NCI-H1694 (cell line): ENCODE measurements around the gene PRKG1.
"Not testable (repeated sequence)": the region's sequence is repeated elsewhere in the genome, so short reads cannot be mapped to it uniquely, and the experiment has no call there.

Source experiments
- DNase-seq: peaks from one replicate; lab custom pipeline; 2025; lab: John Stamatoyannopoulos, UW

Gene PRKG1

DNA sequence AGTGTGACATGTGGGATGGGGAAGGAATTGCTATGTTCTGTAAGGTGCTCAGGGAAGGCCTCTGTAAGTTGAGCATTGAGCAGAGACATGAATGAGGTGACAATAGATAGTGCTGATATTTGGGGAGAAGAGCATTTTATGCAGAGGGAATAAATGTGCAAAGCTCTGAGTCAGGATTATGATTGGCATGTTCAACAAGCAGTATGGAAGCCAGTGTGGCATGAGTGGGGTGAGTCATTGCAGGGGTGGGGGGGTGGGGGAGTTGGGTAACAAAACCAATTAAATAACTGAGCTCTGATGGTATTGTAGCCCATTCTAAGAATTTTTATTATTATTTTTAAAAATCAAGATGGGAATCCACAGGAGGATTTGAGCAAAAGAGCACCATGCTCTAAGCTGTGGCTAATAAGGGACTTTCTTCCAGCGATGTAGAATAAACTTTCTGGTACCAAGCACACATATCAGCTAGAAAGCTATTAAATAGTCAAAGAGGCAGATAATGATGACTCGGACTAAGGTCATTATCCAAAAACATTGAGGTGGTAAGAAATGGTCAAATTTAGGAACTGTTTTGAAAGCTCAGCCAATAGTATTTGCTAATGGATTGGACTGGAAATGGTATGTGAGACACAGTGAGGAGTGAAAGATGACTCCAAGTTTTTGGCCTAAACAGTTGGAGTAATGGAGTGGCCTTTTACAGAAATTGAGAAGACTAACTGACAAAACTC lies 96.4 kb downstream of the PRKG1 start:
- DNase-seq: no peak

DNA sequence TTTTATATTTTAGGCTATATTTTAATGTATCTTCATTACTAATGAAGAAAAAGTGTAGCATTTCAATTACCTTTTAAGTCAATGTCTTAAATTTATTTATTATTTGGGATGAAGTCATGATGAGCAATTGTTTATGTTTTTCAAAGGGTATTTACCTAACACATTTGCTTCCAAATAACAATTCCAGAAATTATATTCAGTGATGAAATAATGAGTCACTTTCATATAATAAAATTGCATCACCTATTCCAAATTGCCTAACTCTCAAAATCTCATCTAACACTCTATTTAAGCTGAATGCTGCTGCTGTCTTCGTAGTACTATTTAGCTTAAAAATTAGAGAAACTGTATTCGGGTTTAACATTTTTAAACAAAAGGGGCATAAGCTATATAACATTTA lies 97.7 kb downstream of the PRKG1 start:
- no peak for DNase-seq

DNA sequence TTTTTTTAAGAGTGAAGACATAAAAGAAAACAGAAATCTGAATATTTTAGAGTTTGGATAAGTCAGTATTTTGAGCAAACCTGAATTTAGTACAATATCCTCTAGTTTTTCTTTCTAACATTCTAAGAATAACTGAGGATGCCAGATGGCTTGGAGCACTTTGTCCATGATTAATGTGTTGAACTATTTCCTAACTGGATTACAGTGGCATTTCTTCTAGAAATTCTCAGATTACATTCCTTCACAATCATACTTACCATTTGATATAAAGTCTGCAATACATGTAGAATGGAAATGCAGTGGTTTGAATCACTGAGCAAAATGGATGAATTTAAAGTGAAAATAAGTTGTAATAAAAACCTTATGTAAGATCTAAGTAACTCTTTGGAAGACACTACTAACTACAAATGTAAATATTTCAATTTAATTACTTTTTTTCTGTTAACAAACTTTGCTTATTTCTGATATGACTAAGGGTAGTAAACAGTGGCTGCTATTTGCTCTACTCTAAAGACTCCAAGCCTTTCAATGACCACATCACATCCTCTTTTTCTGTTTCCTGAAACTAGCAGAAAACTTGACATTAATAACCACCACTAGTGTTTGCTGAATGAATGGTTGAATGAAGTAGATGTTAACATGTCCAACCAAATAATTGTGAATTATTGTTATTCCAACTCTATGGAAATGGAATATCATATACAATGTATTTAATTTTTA lies 102.8 kb downstream of the PRKG1 start:
- DNase-seq: no peak

DNA sequence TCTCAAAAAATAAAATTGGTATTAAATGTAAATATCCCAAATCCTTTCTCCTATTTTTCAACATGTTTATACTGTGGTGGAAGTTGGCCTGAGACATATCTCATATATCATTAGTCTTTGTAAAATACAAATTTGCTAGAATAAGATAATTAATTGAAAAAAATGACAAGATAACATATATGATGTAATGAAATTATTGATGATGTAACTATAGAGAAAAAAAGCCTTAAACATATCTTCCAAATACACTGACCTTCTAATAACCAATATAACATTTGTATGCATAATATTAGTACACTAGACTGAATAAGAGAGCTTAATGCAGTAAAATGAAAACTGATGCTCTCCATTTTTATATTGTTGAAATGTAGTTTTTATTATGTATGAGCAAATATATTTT lies 104.3 kb downstream of the PRKG1 start:
- no peak for DNase-seq

DNA sequence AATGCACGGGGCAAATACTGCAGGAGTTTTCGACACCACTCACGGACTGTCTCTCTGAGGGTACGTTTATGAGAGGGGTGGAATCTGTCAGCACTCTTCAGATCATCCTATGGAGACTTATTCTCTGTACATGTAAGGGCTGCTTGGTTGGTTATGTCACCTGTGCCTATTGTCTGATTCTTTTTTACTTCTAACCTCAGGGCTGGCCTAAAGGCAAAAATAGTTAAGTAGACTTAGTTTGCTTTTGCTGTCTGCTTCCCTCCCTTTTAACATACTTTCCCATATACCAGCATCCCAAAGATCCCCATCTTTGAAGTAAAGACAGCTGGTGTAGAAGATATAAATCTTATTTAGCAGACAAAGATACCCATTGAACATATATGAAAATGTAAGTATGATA lies 105.9 kb downstream of the PRKG1 start:
- DNase-seq: no peak

DNA sequence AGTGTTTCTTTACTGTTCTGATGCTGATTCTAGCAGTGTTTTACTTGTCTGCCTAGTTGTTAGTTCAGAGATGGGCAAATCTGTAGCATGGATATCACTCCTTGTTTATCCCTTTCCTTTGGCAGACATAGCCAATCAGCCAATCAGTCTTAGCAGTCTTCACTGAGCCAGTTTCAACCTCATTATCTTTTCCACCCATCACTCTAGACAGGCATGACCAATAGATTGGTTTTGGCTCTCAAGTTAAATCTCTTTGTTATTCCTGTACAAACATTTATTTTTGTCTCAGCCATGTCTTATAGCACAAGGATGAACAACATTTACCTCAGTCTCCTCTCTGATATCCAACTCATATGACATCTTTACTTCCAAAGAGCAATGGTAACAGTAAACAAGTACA lies 109.5 kb downstream of the PRKG1 start:
- no peak for DNase-seq

DNA sequence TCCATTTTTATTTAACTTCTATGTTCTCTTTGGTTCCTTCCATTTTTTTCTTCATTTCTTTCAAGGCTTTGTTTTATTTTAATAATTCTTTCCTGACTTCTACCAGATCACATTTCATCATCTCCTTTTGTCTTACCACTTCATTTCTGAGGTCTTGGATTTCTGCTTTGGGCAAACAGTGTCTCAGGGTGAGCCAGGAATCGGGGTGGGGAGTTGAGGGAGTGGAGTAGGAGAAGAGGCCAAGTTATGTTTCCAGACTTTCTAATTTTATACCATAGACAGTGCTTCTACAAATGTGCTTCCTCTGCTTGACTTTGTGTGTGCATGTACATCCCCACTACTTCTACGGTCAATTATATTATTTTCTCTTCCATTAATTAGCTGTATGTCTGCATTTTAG lies 112.1 kb downstream of the PRKG1 start:
- DNase-seq: no peak

DNA sequence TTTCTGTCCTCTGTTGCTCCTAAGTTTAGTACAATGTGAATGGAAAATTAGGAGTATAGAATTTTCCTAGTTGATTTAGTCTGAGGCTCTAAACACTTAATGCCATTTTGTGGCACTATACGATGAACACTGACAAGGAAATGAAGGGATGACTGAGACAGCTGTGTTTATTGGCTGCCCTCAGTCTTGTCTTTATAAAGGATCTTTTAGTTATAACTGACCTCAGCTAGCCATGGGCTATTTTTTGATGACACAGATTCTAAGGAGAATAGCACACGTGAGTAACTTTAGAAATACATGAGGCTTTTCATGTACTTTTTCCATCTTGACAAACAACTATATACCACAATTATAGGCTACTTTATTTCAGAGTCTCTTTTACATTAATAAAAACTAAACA lies 113.7 kb downstream of the PRKG1 start:
- DNase-seq: no peak

DNA sequence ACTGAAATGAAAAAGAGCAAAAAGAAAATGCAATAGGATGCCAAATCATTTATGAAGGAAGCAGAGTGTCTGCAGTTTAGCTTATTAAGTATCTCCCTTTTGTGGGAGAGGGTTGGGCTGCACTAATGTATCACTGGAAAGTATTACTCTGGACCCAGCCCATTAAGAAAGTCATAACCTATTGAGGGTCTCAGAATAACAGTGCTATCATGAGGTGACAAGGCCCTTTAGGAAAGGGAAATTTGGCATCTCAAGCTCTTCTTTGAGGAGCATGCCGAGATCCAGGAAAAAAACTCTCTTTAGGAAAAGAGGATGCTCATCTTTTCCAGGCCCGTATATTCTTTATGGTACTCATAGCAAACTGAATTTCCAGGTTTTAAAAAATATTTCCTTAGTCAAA lies 114.6 kb downstream of the PRKG1 start:
- no peak for DNase-seq

DNA sequence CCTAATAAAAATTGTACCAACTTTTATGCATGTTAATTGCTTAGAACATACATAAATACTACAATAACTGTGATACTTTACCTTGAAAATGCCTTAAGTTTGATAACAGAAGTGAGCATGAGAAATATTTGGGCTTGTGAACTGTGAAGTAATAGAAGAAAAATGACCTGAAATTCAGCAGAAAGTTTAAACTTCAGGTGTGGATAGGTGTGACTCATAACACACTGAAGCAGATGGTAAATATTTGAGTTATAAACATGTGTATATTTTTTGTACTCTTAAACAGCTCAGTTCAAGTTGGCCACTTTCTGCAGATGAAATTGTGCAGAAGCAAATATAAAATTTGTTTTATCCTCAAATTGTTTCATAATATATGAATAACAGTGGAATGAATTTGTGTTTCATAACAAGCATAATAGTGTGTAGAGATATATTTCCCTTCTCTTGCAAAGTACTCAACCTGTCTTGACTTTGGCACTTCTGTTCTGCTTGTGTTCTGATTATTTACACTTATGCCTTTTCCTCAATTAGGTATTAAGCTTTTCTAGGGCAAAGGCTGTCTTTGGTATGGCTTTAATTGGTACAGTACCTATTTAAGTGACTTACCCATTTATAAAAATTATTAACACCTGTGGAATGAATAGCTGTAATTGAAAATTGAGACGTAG lies 122.4 kb downstream of the PRKG1 start:
- no peak for DNase-seq

DNA sequence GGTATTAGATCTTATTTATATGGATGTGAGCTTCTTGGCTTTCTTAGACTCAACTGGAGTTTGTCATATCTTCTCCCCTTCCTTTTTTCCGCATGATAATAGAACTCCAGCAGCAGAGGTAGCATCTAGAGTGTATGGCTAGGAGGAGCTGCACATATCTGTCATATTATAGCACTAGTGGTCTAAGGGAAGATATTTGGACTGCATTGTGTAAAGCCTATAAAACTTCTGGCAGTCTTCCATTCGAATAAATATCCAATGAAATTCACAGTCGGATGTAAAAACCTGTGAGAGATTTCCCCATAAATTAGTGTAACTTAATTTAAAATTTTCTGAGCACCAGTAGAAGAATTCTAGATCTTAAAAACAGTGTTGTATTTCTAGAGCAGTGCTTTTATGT lies 123.9 kb downstream of the PRKG1 start:
- DNase-seq: no peak

DNA sequence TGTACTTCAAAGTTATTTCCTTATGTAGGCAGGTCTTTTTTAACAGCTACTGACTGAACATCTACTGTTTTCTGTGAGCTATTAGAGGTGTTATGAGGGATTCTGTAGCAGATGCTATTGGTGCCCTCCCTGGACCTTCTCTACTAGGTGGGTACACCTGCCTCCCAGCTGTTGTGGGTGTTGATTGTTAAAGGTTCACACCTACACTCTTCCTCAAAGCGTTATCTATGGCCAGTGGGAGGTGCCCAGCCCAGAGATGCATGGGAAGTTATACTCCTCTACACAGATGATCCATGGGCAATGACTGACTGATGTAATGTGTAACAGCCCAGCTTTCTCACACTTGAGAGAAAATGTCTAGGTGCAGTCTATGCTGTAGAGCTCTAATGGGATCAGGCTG lies 127.7 kb downstream of the PRKG1 start:
- no peak for DNase-seq

DNA sequence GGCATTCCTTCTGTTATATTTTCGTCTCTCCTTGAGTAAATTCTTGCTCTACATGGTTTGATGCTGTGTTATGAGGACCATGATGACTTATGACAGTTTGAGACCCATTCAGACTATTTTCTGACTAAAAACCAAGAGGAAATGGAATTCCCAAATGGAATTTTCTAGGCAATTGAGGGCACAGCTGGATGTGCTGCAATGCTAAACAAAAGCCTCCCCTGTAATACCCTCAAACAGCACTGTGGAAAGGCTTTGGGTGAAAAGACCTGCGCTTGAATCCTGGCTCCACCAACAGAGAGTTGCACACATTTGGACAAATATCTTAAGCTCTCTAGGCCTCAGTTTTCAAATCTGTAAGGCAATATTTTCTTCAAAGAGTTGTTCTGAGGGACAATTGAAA lies 129.1 kb downstream of the PRKG1 start:
- no peak for DNase-seq

DNA sequence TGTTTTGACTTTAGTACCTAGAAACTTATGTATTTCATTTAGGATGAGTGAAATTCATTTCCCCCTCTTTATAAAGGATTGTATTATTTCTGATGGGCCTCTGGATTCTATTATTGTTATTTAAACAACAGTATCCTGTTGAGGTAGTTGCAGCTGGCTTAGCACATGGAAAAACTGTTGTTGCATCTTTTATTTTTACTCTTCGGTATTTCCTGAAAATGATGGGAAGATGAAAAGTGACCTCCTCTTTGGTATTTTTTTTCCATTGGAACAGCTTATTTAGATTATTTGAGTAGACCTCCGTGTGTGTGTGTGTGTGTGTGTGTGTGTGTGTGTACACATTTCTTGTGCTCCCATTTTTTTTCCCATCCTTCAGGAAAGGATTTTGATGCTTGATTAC lies 129.8 kb downstream of the PRKG1 start:
- DNase-seq: no peak

DNA sequence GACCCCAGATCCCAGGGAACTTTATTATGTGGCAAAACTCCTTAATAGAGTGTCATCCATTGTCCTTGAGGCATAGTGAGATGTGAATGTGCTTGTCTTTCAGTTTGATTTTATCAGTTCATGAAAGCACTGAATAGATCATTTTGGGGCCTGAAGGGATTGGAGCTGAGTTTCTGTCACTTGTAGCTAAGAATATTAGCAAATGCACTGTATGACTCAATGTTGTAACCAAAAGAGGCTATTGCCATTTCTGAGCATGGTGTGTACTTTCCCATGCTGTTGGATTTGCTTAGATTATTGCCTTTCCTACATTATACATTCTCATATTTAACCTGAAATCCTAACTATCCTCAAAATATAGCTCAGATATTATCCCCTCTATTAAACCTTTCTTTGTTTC lies 130.4 kb downstream of the PRKG1 start:
- no peak for DNase-seq

DNA sequence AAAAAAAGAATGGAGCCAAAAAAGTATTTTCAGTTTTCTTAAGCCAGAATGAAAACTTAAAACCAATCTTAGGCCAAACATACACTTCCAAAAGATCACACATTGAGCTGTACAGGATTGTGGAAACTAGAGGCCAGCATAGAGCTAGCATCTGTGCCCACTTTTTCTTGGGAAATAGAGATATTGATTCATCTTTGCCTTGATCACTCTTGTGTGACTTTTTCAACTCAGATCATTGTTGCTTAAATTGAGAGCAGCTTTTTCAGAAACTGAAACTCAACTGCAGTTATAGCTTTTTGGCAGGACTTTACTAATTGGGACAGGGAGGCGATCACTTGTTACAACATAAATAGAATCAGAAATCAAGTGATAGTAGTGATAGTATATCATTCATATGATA lies 132.2 kb downstream of the PRKG1 start:
- no peak for DNase-seq

DNA sequence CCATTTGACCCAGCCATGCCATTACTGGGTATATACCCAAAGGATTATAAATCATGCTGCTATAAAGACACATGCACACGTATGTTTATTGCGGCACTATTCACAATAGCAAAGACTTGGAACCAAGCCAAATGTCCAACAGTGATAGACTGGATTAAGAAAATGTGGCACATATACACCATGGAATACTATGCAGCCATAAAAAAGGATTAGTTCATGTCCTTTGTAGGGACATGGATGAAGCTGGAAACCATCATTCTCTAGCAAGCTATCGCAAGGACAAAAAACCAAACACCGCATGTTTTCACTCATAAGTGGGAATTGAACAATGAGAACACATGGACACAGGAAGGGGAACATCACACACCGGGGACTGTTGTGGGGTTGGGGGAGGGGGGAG lies 138.7 kb downstream of the PRKG1 start:
- not testable (repeated sequence) for DNase-seq

DNA sequence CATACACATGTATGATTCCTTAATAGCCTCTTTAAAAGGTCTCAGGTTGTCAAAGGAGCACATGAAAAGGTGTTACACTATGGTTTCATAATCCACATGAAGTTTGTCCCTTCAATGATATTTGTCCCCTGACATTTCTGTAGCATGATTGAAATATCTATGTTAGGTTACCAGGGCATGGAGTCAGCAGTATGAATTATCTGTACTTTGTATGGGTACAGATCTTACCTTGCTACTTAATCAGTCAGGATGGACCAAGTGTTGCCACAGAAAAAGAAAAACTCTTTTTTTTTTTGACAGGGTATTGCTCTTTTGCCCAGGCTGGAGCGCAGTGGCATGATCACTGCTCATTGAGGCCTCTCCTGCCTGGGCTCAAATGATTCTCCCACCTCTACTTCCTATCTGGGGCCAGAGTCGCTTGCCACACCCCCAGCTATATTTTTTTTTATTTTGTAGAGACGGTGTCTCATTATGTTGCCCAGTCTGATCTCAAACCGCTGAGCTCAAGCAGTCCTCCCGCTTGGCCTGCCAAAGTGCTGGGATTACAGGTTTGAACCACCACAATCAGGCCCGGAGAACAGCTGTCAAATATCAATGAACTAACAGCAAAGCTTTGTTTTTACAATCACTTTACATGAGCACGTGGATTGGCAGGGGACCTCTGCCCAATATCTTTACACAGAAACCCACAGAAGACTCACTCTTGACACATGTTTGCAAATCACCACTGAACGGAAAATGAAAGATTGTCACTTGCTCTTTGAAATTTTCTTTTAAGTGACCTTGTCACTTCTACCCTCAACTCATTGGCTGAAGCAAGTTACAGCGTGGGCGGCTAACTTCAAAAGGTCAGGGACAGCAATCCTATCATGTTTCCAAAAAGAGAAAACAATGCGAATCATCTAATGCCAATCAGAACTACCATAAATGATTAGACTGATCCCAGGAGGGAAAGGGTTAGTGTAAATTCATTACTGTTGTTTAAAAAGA lies 140.2 kb downstream of the PRKG1 start:
- DNase-seq: no peak

DNA sequence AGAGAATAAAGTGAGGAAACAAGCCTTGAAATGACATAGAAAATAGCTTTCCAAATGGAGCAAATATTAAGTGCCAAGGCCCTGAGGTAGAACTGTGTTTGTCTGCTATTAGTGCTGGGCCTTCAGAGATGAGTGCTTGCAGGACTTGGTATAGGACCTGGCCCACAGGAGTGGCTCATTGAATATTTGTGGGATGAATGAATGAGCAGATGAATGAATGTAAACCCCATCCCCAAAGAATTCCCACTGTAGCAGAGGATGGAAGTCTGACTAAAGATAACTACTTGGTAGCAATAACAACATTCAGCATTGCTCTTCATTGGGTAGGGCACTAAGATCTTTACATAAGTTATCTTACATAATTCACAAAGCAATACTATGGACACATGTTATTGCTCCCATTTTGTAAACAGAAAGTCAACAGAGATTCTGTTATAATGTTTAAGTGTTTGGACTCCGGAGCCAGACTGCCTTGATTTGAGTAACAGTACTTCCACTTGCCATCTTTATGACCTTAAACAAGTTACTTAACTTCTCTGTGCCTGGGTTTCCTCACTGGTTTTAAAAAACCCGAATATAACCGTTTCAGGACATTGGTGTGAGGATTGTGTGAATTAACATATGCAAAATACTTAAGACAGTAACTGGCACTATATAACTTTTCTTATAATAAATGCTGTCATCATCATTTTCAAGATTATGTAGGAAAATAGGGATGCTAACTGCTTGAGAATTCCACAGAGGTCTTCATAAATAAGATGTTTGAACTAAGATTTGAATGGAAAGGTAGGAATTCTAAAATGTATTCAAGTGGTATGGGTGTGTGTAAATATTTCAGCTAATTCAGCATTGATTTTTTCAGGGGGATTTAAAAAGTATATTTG lies 141.9 kb downstream of the PRKG1 start:
- DNase-seq: no peak

DNA sequence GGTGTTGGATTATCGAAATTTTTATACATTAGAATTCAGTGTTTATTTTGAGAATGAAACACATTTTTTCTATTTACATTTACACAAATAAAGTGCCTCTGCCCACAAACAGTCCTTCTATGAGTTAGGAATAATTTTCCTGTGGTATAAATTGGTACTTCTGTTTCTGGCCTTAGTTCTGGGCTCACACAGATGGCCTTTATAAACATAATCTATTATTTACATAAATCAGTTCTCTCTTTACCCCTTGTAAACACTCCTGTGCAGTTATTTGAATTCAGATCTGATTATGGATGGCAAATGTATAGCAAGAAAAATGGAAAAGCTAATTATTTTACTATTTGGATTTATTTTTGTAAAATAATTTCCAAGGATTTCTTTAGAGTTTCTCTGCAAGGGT lies 143.2 kb downstream of the PRKG1 start:
- DNase-seq: no peak

DNA sequence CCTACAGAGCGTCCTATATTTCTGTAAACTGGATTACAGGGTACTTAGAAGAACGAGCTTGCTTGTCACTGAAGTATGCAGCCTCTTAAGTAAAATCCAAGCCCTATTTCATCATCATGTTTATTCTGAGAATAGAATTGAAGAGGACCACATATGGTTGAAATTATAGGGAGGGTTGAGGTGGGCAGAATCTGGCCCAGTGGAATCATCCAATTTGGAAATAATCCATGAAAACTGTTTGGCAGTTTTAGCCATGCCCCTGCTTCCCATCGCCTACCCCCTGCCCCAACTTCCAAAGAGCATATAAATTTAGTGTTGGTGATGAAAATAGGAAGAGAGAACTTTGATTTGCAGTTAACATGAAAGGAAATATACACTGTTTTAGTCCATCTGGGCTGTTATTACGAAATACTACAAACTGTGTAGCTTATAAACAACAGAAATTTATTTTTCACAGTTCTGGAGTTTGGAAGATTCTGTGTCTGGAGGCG lies 150.4 kb downstream of the PRKG1 start:
- no peak for DNase-seq
